GM23248 (cell line): Measurements from ENCODE around the gene TLE6.

Experiments used
- EZH2 ChIP-seq: fragments of 200-600 bp; sonication (generic); IDR thresholded peaks from 2 replicates; pipeline ENCODE4 v1.6.1; 2018; ENCODE audit warnings: antibody characterized with exemption, mild to moderate bottlenecking; ENCODE audit not compliant: insufficient read depth, poor library complexity, severe bottlenecking
- EZH2phosphoT487 ChIP-seq: fragments of 200-600 bp; sonication (generic); IDR thresholded peaks from 2 replicates; pipeline ENCODE4 v1.6.1; 2018; ENCODE audit warnings: antibody characterized with exemption, moderate library complexity, mild to moderate bottlenecking, low read depth; ENCODE audit not compliant: insufficient read depth

DNA sequence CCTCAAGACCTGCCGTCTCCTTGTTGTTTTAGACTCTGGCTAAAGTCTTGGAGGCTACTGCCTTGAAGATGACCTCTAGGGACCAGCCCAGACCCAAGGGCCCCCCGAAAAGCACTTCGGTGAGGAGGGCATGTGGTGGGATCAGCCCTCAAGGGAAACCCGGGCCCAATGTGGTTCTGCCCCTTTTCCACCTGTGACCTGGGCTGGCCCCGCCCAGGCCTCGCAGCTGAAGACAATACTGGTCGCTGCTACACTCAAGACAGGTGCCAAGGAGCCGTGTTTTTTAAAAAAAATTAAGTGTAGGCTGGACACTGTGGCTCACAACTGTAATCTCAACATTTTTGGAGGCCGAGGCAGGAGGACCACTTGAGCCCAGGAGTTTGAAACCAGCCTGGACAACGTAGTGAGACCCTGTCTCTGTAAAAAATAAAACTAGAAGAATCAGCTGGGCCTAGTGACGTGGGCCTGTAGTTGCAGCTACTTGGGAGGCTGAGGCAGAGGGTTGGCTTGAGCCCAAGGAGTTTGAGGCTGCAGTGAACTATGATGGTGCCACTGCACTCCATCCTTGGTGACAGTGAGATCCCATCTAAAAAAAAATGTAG is 903 bp downstream of the TLE6 start:
- TF ChIP-seq EZH2 (no peak), EZH2phosphoT487 (no peak)
